Esophagus squamous epithelium (tissue), 4 donors: ENCODE results near the gene ATP10B.

Experiments used
- CTCF ChIP-seq, 6 experiments: fragments of 450-650 bp in 4 of 6; fragments of 200-600 bp in 2 of 6; sonication (generic) in 2 of 6; IDR thresholded peaks; one replicate each; pipeline ENCODE4 v1.5.1; 2016 to 2019; ENCODE audit warnings: antibody characterized with exemption in 6 of 6, mild to moderate bottlenecking in 4 of 6, moderate library complexity in 4 of 6
- POLR2A ChIP-seq, 4 donors: fragments of 450-650 bp; IDR thresholded peaks; one replicate each; pipeline ENCODE4 v1.6.1; 2017; ENCODE audit warnings: antibody characterized with exemption in 4 of 4, mild to moderate bottlenecking in 4 of 4, moderate library complexity in 3 of 4

DNA sequence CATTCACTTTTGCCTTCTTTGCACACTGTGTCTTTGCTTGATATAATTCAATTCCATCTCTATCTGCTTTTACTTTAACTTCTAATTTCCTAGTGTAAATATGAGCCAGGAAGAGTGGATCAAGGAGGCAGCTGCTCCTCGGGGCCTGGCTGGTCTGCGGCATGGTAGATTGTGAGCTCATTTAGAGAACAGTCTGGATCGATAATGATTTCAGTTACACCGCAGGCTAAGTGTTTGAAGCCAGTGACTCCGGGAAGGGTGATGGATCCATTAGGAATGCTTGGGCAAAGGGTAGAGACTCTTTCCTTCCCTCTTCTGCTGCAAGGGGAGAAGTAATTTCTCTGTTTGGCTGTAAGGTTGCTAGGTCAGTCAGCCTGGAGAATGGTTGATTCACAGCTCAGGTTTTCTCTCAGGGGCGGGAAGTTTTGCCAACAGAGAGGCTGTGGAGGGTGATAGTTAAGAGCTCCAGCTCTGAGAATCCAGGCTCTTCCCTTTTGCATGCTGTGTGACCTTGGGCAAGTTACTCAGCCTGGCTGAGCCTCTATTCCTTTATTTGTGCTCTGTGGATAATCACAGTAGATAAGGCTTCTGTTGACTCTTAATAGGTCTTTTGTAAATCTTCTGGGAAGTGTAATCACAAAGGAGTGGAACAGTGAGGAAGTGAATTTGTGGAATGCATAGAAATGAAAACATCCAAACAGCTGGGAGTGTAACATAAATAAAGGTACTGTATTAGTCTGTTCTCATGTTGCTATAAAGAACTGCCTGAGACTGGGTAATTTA, 331.2 kb downstream of the ATP10B start:
- TF ChIP-seq CTCF (IDR thresholded peaks at IDR 0.05) (no peak), POLR2A (IDR thresholded peaks at IDR 0.05) (no peak)
